ENCODE results near the gene GFAP.

GFAP gene

GRCh38 chr17:44932096-44932786, 16.9 kb upstream of the GFAP start:
- Histone ChIP-seq H3K79me2 (no peaks in the 10 kb centered on the region), H3K27me3 (ENCODE audit: control insufficient read depth, insufficient read depth, low read length) (no peaks in the 10 kb centered on the region), H3K9ac (no peak overlapping the region), H3K4me3 (ENCODE audit: low read depth, low read length) (no peak overlapping the region), H3K4me2 (ENCODE audit: low read length) (no peak overlapping the region), H3K4me1 (no peaks in the 10 kb centered on the region), H3K9me3 (ENCODE audit: control insufficient read depth, low read length) (no peaks in the 10 kb centered on the region), H3K27ac (no peak overlapping the region), H2AFZ (no peak overlapping the region), H3K36me3 (ENCODE audit: control insufficient read depth, insufficient read depth, low read length) (no peaks in the 10 kb centered on the region)
- TF ChIP-seq, protein P1, sequence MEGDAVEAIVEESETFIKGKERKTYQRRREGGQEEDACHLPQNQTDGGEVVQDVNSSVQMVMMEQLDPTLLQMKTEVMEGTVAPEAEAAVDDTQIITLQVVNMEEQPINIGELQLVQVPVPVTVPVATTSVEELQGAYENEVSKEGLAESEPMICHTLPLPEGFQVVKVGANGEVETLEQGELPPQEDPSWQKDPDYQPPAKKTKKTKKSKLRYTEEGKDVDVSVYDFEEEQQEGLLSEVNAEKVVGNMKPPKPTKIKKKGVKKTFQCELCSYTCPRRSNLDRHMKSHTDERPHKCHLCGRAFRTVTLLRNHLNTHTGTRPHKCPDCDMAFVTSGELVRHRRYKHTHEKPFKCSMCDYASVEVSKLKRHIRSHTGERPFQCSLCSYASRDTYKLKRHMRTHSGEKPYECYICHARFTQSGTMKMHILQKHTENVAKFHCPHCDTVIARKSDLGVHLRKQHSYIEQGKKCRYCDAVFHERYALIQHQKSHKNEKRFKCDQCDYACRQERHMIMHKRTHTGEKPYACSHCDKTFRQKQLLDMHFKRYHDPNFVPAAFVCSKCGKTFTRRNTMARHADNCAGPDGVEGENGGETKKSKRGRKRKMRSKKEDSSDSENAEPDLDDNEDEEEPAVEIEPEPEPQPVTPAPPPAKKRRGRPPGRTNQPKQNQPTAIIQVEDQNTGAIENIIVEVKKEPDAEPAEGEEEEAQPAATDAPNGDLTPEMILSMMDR (IDR thresholded peaks at IDR 0.05) = no peak

DNA sequence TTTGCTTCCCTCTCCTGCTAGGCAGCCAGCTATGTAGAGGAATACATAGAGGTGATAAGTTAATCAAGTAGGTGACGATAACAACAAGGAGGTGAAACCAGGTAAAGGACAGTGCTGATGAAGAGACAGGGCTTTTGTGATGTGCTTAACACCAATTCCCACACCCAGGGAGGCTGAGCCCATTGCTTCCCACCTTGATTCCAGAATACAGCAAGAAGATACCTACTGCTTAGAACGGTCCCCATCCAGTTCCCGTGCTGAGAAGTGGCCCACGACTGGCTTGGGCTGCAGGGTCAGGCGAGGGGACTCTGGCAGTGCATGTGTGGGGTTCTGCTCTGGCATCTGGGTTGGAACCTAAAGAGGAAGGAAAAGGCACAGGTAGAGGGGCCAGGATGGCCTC, 16.1 kb upstream of the GFAP start:
- Histone ChIP-seq H3K4me1 (no peaks in the 10 kb centered on the region), H3K79me2 (no peaks in the 10 kb centered on the region), H3K4me3 (ENCODE audit: low read depth, low read length) (no peak overlapping the region), H3K27me3 (ENCODE audit: control insufficient read depth, insufficient read depth, low read length) (no peaks in the 10 kb centered on the region), H3K9ac (no peak overlapping the region), H3K27ac (no peak overlapping the region), H3K9me3 (ENCODE audit: control insufficient read depth, low read length) (no peaks in the 10 kb centered on the region), H2AFZ (no peak overlapping the region), H3K36me3 (ENCODE audit: control insufficient read depth, insufficient read depth, low read length) (no peaks in the 10 kb centered on the region), H3K4me2 (ENCODE audit: low read length) (no peak overlapping the region)
- TF ChIP-seq, protein P1 (IDR thresholded peaks at IDR 0.05) = no peak

- no peaks in the 10 kb centered on the region for H3K27me3 ChIP-seq (ENCODE audit: control insufficient read depth, insufficient read depth, low read length)
- no peak overlapping the region for H3K4me2 ChIP-seq (ENCODE audit: low read length)
- TF ChIP-seq, protein P1 (IDR thresholded peaks at IDR 0.05) = no peak
- H3K9ac ChIP-seq = no peak overlapping the region
- H3K36me3 ChIP-seq (ENCODE audit: control insufficient read depth, insufficient read depth, low read length) = no peaks in the 10 kb centered on the region
- no peaks in the 10 kb centered on the region for H3K9me3 ChIP-seq (ENCODE audit: control insufficient read depth, low read length)
- H3K79me2 ChIP-seq = no peaks in the 10 kb centered on the region
- no peaks in the 10 kb centered on the region for H3K4me1 ChIP-seq
- no peak overlapping the region for H2AFZ ChIP-seq
- H3K27ac ChIP-seq = no peak overlapping the region
- no peak overlapping the region for H3K4me3 ChIP-seq (ENCODE audit: low read depth, low read length)
These were observed 15.4 kb upstream of the GFAP start for GRCh38 chr17:44930667-44931066.

- H3K4me3 ChIP-seq (ENCODE audit: low read depth, low read length) = no peak overlapping the region
- TF ChIP-seq, protein P1 (IDR thresholded peaks at IDR 0.05) = no peak
- H3K9ac ChIP-seq = no peak overlapping the region
- no peaks in the 10 kb centered on the region for H3K36me3 ChIP-seq (ENCODE audit: control insufficient read depth, insufficient read depth, low read length)
- no peak overlapping the region for H3K27ac ChIP-seq
- H3K79me2 ChIP-seq = no peaks in the 10 kb centered on the region
- no peaks in the 10 kb centered on the region for H3K27me3 ChIP-seq (ENCODE audit: control insufficient read depth, insufficient read depth, low read length)
- H3K4me1 ChIP-seq = no peaks in the 10 kb centered on the region
- no peak overlapping the region for H3K4me2 ChIP-seq (ENCODE audit: low read length)
- H3K9me3 ChIP-seq (ENCODE audit: control insufficient read depth, low read length) = no peaks in the 10 kb centered on the region
- H2AFZ ChIP-seq = no peak overlapping the region
These were observed 13.8 kb upstream of the GFAP start for GRCh38 chr17:44928950-44929720.
